ENCODE measurements around the gene AHSG.

AHSG gene

GRCh38 chr3:186637686-186638085 is 24.8 kb downstream of the AHSG start:
- no peak for DNase-seq (ENCODE audit: low read depth in 1 of 2, low spot score in 1 of 2)

DNA sequence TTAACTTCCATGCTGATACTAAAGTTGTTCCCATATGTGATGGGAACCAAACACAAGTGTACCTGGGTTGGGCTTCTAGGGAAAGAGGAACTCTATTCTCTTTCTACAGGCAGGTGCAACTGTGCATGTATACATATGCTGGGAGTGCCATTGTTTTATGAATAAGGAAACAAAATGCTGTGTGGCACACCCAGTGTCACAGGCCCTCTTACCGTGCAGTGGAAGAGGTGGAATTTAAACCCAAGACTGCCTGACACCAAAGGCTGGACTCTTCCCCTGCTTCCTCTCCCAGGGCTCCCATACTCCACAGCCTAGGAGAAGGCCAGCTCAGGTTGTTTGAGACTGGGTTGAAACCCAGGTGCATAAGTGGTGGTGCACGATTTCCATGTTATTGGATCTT is 25.4 kb downstream of the AHSG start:
- DNase-seq (ENCODE audit: low read depth in 1 of 2, low spot score in 1 of 2): no peak

DNA sequence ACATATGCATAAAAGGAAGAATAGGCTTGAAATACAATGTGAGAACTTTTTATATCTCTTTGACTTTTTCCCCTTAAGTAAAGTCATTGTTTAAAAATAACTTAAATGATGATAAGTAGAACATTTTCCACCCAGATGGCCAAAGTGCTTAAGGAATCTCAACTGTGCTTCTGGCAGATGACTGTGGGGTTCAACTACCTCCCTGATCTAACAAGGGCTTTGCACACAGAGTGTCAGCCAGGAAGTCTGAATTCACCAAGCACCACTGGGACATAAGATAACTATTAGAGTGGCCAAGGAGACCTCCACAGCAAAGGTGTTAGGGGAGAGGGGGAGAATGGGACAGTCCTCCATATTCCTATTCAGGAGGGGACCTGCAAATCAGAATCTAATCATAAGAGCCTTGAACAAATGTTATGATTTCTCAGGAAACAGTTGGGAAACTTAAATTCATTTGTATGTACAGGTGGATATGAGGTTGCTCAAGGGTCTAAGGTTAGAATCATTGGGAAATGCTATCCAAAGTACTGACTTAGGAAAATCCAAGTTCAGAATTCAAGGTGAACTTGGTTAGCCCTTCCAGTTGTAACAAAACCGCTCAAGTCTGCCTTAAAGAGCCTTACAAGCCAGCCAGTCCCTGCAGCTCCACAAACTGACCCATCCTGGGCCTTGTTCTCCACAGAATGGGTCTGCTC is 27.1 kb downstream of the AHSG start, which contains the start of gene FETUB:
FETUB (plus strand) TSS at position 622 of the 695 bp plus-strand sequence; CDS start at position 684, 62 bp downstream.
- no peak for DNase-seq (ENCODE audit: low read depth in 1 of 2, low spot score in 1 of 2)

- DNase-seq (ENCODE audit: low read depth in 1 of 2, low spot score in 1 of 2): no peak
These were observed 27.6 kb downstream of the AHSG start for GRCh38 chr3:186640473-186640818.

DNA sequence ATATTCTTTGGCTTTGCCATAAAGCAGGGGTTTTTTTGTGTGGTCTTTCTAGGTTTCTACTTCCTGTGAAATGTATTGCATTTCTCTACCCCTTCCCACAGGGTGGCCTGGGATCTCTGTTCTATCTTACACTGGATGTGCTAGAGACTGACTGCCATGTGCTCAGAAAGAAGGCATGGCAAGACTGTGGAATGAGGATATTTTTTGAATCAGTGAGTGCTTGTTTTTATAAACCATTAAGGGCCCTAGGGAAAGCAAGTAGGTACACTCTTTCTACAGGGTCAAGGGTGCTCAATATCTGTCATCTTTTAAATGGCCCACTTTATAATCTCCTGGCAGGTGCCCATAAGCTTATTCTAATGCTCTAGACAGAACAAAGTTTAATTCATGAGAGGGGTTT is 28.1 kb downstream of the AHSG start:
- no peak for DNase-seq (ENCODE audit: low read depth in 1 of 2, low spot score in 1 of 2)

GRCh38 chr3:186642014-186642413 is 29.2 kb downstream of the AHSG start:
- no peak for DNase-seq (ENCODE audit: low read depth in 1 of 2, low spot score in 1 of 2)

GRCh38 chr3:186643493-186643892 is 30.6 kb downstream of the AHSG start:
- no peak for DNase-seq (ENCODE audit: low read depth in 1 of 2, low spot score in 1 of 2)

- DNase-seq (ENCODE audit: low read depth in 1 of 2, low spot score in 1 of 2): no peak
These were observed 31.8 kb downstream of the AHSG start for GRCh38 chr3:186644683-186645082.

GRCh38 chr3:186646106-186646505 is 33.2 kb downstream of the AHSG start:
- DNase-seq (ENCODE audit: low read depth in 1 of 2, low spot score in 1 of 2): no peak

GRCh38 chr3:186646841-186647240 is 34.0 kb downstream of the AHSG start:
- no peak for DNase-seq (ENCODE audit: low read depth in 1 of 2, low spot score in 1 of 2)

DNA sequence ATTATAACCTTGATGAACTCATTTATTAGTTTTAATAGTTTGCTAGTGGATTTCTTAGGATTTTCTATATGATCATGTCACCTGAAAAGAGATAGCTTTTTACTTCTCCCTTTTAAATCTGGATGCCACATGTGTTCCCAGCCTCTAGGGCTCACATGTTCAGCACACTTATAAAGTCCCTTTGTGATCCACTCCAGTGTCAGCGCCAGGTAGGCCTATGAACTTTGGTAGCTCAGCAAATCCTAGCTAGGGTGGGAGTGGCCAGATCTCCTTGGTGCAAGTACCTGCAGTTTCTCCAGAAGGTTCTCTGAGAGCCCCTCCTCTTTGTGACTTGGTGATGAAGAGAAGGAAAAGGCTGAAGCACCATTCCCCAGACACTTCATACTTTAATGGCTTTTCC is 36.0 kb downstream of the AHSG start:
- DNase-seq (ENCODE audit: low read depth in 1 of 2, low spot score in 1 of 2): no peak

DNA sequence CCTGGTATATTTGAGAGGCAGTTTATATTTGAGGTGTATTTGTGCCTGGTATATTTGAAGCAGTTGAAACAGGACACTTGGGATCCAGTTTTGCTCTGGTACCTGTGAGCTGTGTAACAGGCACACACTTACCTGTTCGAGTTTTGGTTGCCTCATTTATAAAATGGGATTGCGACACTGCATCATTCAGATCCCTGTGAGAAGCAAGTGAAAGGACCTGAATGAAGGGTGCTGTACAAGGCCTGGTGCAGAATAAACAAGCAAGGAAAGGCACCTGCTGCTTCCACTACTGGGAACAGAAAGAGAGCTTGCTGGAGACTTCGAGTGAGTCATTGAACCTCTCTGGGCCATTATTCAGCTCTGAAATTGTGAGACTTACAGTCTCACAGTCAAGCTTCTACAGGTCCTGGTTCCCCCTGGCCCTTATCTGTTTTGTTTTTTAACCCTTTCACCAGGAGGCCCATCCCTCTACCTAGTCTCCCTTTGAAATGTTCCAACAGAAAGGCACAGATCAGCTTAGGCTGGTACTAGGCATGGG is 38.9 kb downstream of the AHSG start:
- DNase-seq (ENCODE audit: low read depth in 1 of 2, low spot score in 1 of 2): no peak

DNA sequence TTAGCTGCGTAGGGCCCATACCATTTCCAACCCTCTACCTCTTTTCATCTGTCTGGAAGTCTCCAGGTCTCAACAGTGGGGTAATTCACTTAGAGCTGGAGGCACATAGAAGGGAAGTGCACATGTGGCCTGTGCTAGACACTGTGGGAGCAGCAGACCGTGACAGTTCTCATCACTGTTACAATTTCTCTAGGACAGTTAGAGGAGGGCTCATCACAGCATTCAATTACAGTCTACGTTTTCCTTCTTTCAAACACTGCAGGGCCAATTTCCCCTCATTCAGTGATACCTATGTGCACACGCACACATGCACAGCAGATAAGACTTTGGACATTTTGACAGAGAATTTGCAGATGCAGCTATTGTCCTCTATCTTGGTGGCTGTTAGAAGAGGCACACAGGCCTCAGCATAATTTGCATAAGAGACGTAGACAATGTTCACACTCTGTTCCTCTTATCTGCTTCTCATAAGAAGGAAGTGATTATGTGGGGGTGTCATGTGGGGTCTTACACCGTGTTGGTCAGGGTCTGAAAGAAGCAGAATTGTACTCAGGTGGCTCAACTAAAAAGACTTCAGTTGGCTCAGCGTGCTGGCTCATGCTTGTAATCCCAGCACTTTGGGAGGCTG is 40.3 kb downstream of the AHSG start:
- DNase-seq (ENCODE audit: low read depth in 1 of 2, low spot score in 1 of 2): no peak

- no peak for DNase-seq (ENCODE audit: low read depth in 1 of 2, low spot score in 1 of 2)
These were observed 41.1 kb downstream of the AHSG start for GRCh38 chr3:186653984-186654383.

GRCh38 chr3:186663361-186664118 is 50.7 kb downstream of the AHSG start:
- no peak for DNase-seq (ENCODE audit: low read depth in 1 of 2, low spot score in 1 of 2)

- DNase-seq (ENCODE audit: low read depth in 1 of 2, low spot score in 1 of 2): no peak
These were observed 51.2 kb downstream of the AHSG start for GRCh38 chr3:186664119-186664495.

- no peak for DNase-seq (ENCODE audit: low read depth in 1 of 2, low spot score in 1 of 2)
These were observed 51.6 kb downstream of the AHSG start for GRCh38 chr3:186664506-186664905.

DNA sequence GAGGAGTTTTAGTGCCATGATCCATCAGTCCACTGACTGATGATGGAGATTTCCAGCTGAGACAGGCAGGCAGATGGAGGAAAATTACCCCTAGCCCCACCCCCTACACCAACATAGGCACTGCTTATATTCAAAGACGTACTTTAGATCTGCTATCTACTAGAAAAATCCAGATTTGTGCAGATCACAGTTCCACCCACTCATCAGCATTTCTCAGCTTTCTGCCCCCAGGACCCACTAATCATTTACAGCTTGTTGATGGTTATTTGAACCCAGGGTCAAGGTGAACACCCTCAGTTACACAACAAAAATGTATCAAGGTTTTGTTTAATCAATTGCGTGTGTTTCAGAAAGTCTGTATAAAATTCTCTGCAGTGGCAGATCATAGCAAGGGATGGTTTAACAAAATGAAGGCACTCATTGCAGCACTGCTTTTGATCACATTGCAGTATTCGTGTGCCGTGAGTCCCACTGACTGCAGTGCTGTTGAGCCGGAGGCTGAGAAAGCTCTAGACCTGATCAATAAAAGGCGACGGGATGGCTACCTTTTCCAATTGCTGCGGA is 52.8 kb downstream of the AHSG start, which contains the start of gene HRG:
HRG (plus strand) TSS at position 390 of the 564 bp plus-strand sequence; CDS start at position 408, 18 bp downstream.
- DNase-seq (ENCODE audit: low read depth in 1 of 2, low spot score in 1 of 2): no peak

GRCh38 chr3:186668426-186668825 is 55.6 kb downstream of the AHSG start:
- DNase-seq (ENCODE audit: low read depth in 1 of 2, low spot score in 1 of 2): no peak

DNA sequence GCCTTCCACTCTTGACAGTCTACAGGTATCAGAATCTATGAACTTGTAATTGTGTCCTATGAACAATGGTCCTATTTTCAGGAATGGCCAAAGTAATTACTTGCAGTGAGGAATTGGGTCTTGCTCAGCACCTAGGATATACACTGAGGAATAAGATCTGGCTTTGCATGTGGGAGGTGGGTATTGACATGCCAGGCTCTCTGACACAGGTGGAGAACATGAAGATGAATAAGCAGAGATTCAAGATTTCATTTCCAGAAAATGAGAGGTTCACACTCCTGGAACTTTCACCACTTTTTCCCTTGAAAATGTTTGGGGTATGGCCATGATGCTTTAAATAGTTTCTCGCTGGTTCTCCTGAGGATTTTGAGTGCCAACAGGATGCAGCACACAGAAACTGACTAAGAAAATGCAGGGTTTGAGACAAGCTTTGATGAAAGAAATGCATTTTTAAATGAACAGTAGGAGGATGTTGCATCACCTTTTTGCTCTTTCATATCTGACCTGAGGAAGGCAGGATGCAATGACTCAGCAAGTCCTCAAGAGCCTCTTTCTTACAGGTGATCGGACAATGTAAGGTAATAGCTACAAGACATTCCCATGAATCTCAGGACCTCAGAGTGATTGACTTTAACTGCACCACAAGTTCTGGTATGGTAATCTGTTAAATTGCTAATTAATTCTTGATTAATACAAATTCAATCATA is 56.7 kb downstream of the AHSG start:
- no peak for DNase-seq (ENCODE audit: low read depth in 1 of 2, low spot score in 1 of 2)

GRCh38 chr3:186670155-186670554 is 57.3 kb downstream of the AHSG start:
- no peak for DNase-seq (ENCODE audit: low read depth in 1 of 2, low spot score in 1 of 2)

All from stimulated activated CD4-positive, alpha-beta T cell treated with anti-CD3 and anti-CD28 coated beads, Interleukin-15, amount 100 ng/mL, for 1 hour (primary cell).